IMR-90 (cell line): ENCODE data around the gene C2orf69.
"Not testable (repeated sequence)": the region's sequence is repeated elsewhere in the genome, so short reads cannot be mapped to it uniquely, and the experiment has no call there.

Source experiments
- CTCF ChIP-seq: conservative IDR thresholded peaks from 2 replicates; pipeline ENCODE4 v1.5.1; 2012; ENCODE audit warnings: mild to moderate bottlenecking, low read depth, low read length, improper control_type of control experiment
- MAFK ChIP-seq: IDR thresholded peaks from 2 replicates; pipeline ENCODE4 v1.6.1; 2012; ENCODE audit warnings: low read depth, low read length, improper control_type of control experiment

GRCh38 chr2:199912553-199913114 is 1.5 kb downstream of the C2orf69 start:
- not testable (repeated sequence) for TF ChIP-seq CTCF, MAFK
